ENCODE results near the gene EXO1.
A peak's percentile ranks its signal among the peaks of the same experiment; 100 is the strongest.

Gene EXO1

GRCh38 chr1:241860922-241861321 lies 12.9 kb downstream of the EXO1 start:
- peaks cover 0 to 6% (median 0%) of the 10 kb centered on the region in 11 experiments; a peak in 6 of 22 replicates for H4K20me1 ChIP-seq
- H3K27ac ChIP-seq, result no peak overlapping the region
- TF ChIP-seq Cebpa-rat (IDR thresholded peaks at IDR 0.05), result no peak
- H3K36me3 ChIP-seq, result peaks cover 5 to 100% (median 90%) of the 10 kb centered on the region in 11 experiments; a peak in 21 of 22 replicates
- no peak overlapping the region for H3K4me2 ChIP-seq
- peaks cover 0 to 7% (median 0%) of the 10 kb centered on the region in 10 experiments; a peak in 1 of 20 replicates for H3K4me1 ChIP-seq
- H3K4me3 ChIP-seq, result no peak overlapping the region
- H3K9me3 ChIP-seq (replicated peaks in 1 of 11), result no peaks in the 10 kb centered on the region
- H3K9ac ChIP-seq, result no peak overlapping the region
- no peaks in the 10 kb centered on the region for H3K27me3 ChIP-seq

GRCh38 chr1:241869022-241869421 lies 21.0 kb downstream of the EXO1 start:
- Histone ChIP-seq H3K4me1 (no peaks in the 10 kb centered on the region), H3K4me2 (no peak overlapping the region), H3K4me3 (no peak overlapping the region), H3K27me3 (no peaks in the 10 kb centered on the region), H3K9ac (no peak overlapping the region), H3K36me3 (peaks cover 10 to 96% (median 82%) of the 10 kb centered on the region in 11 experiments), H3K27ac (no peak overlapping the region), H3K9me3 (replicated peaks in 1 of 11) (no peaks in the 10 kb centered on the region), H4K20me1 (no peaks in the 10 kb centered on the region; a peak in 1 of 22 replicates)
- no peak for TF ChIP-seq Cebpa-rat (IDR thresholded peaks at IDR 0.05)

- Histone ChIP-seq H3K9me3 (replicated peaks in 1 of 11) (no peaks in the 10 kb centered on the region), H3K9ac (no peak overlapping the region), H4K20me1 (no peaks in the 10 kb centered on the region), H3K4me3 (no peak overlapping the region), H3K27me3 (no peaks in the 10 kb centered on the region), H3K4me2 (no peak overlapping the region), H3K27ac (no peak overlapping the region), H3K4me1 (no peaks in the 10 kb centered on the region), H3K36me3 (peaks cover 10 to 96% (median 78%) of the 10 kb centered on the region in 11 experiments)
- TF ChIP-seq Cebpa-rat (IDR thresholded peaks at IDR 0.05), result no peak
Measured at GRCh38 chr1:241870336-241870735, 22.3 kb downstream of the EXO1 start.

GRCh38 chr1:241870746-241871430 lies 22.9 kb downstream of the EXO1 start:
- H3K27me3 ChIP-seq, result no peaks in the 10 kb centered on the region
- H3K4me2 ChIP-seq, result no peak overlapping the region
- H3K9ac ChIP-seq, result no peak overlapping the region
- H3K36me3 ChIP-seq, result peaks cover 10 to 96% (median 77%) of the 10 kb centered on the region in 11 experiments
- H3K4me3 ChIP-seq, result no peak overlapping the region
- H4K20me1 ChIP-seq, result no peaks in the 10 kb centered on the region
- TF ChIP-seq Cebpa-rat (IDR thresholded peaks at IDR 0.05), result no peak
- no peak overlapping the region for H3K27ac ChIP-seq
- H3K9me3 ChIP-seq (replicated peaks in 1 of 11), result no peaks in the 10 kb centered on the region
- no peaks in the 10 kb centered on the region for H3K4me1 ChIP-seq

GRCh38 chr1:241881440-241881839 lies 33.4 kb downstream of the EXO1 start:
- Histone ChIP-seq H3K4me3 (no peak overlapping the region), H3K27ac (no peak overlapping the region), H4K20me1 (no peaks in the 10 kb centered on the region; a peak in 2 of 22 replicates), H3K9me3 (replicated peaks in 1 of 11) (no peaks in the 10 kb centered on the region), H3K27me3 (no peaks in the 10 kb centered on the region), H3K9ac (no peak overlapping the region), H3K36me3 (peaks cover 0 to 96% (median 80%) of the 10 kb centered on the region in 11 experiments; a peak in 20 of 22 replicates), H3K4me1 (no peaks in the 10 kb centered on the region), H3K4me2 (no peak overlapping the region)
- TF ChIP-seq Cebpa-rat (IDR thresholded peaks at IDR 0.05), result no peak

- peaks cover 0 to 6% (median 0%) of the 10 kb centered on the region in 10 experiments; a peak in 5 of 20 replicates for H3K4me1 ChIP-seq
- no peaks in the 10 kb centered on the region for H3K9me3 ChIP-seq (replicated peaks in 1 of 11)
- no peaks in the 10 kb centered on the region for H3K27me3 ChIP-seq
- H3K36me3 ChIP-seq, result peaks cover 0 to 96% (median 82%) of the 10 kb centered on the region in 11 experiments; a peak in 20 of 22 replicates
- no peaks in the 10 kb centered on the region; a peak in 2 of 22 replicates for H4K20me1 ChIP-seq
- no peak overlapping the region for H3K9ac ChIP-seq
- H3K4me2 ChIP-seq, result no peak overlapping the region
- no peak overlapping the region for H3K4me3 ChIP-seq
- TF ChIP-seq Cebpa-rat (IDR thresholded peaks at IDR 0.05), result no peak
- H3K27ac ChIP-seq, result no peak overlapping the region
Measured at GRCh38 chr1:241883159-241883558, 35.2 kb downstream of the EXO1 start.

GRCh38 chr1:241888232-241888631 lies 40.2 kb downstream of the EXO1 start:
- peaks cover 0 to 21% (median 0%) of the 10 kb centered on the region in 10 experiments; a peak in 5 of 20 replicates for H3K4me1 ChIP-seq
- H3K9me3 ChIP-seq (replicated peaks in 1 of 11), result no peaks in the 10 kb centered on the region
- H3K4me2 ChIP-seq, result peak overlapping the region in 1 of 11 experiments; percentile 41; a peak in 2 of 22 replicates
- no peak overlapping the region for H3K4me3 ChIP-seq
- H4K20me1 ChIP-seq, result no peaks in the 10 kb centered on the region
- H3K36me3 ChIP-seq, result peaks cover 0 to 95% (median 77%) of the 10 kb centered on the region in 11 experiments; a peak in 18 of 22 replicates
- TF ChIP-seq Cebpa-rat (IDR thresholded peaks at IDR 0.05), result no peak
- no peak overlapping the region for H3K27ac ChIP-seq
- no peaks in the 10 kb centered on the region for H3K27me3 ChIP-seq
- H3K9ac ChIP-seq, result no peak overlapping the region

GRCh38 chr1:241891296-241891695 lies 43.3 kb downstream of the EXO1 start:
- Histone ChIP-seq H3K9me3 (replicated peaks in 1 of 11) (no peaks in the 10 kb centered on the region), H3K9ac (no peak overlapping the region), H3K4me3 (no peak overlapping the region), H3K4me2 (peak overlapping the region in 2 of 11 experiments; percentile 16 to 42; a peak in 3 of 22 replicates), H4K20me1 (no peaks in the 10 kb centered on the region), H3K27ac (no peak overlapping the region), H3K27me3 (no peaks in the 10 kb centered on the region), H3K4me1 (peaks cover 0 to 21% (median 0%) of the 10 kb centered on the region in 10 experiments; a peak in 7 of 20 replicates), H3K36me3 (peaks cover 0 to 75% (median 49%) of the 10 kb centered on the region in 11 experiments; a peak in 17 of 22 replicates)
- TF ChIP-seq Cebpa-rat (IDR thresholded peaks at IDR 0.05), result no peak

GRCh38 chr1:241894016-241894415 lies 46.0 kb downstream of the EXO1 start:
- TF ChIP-seq Cebpa-rat (IDR thresholded peaks at IDR 0.05), result no peak
- Histone ChIP-seq H3K4me1 (peaks cover 0 to 18% (median 0%) of the 10 kb centered on the region in 10 experiments; a peak in 8 of 20 replicates), H4K20me1 (no peaks in the 10 kb centered on the region), H3K4me3 (no peak overlapping the region), H3K36me3 (peaks cover 0 to 60% (median 31%) of the 10 kb centered on the region in 11 experiments; a peak in 13 of 22 replicates), H3K9ac (no peak overlapping the region), H3K27ac (no peak overlapping the region), H3K4me2 (no peak overlapping the region), H3K9me3 (replicated peaks in 1 of 11) (no peaks in the 10 kb centered on the region), H3K27me3 (no peaks in the 10 kb centered on the region)
